H1 (cell line): ENCODE measurements around the gene CYP2W1.

Experiments
- ATF2 ChIP-seq: IDR thresholded peaks from 2 replicates; pipeline ENCODE4 v1.6.1; 2012; ENCODE audit warnings: low read length, inconsistent platforms
- CTCF ChIP-seq, 3 experiments: IDR thresholded peaks; 1 replicate in 2 of 3; 2 replicates in 1 of 3; pipeline versions ENCODE4 v1.5.1 to v1.6.1; 2011; ENCODE audit warnings: low read length in 3 of 3, mild to moderate bottlenecking in 3 of 3, inconsistent platforms in 2 of 3, low read depth in 1 of 3, moderate library complexity in 1 of 3; ENCODE audit not compliant: insufficient read depth in 1 of 3; ENCODE audit errors: control extremely low read depth in 1 of 3
- EZH2 ChIP-seq: fragments of 200-600 bp; sonication (generic); IDR thresholded peaks from 2 replicates; pipeline ENCODE4 v1.7.1; 2012; ENCODE audit warnings: low read depth, mild to moderate bottlenecking, moderate library complexity, low read length, inconsistent platforms; ENCODE audit not compliant: severe bottlenecking
- HDAC6 ChIP-seq: IDR thresholded peaks from one replicate; pipeline ENCODE4 v1.7.1; 2012; ENCODE audit warnings: low read depth, mild to moderate bottlenecking, inconsistent platforms, low read length, moderate library complexity
- JUND ChIP-seq: IDR thresholded peaks from 2 replicates; pipeline ENCODE4 v1.6.1; 2011; ENCODE audit warnings: mild to moderate bottlenecking, improper control_type of control experiment, low read length
- MAFK ChIP-seq: IDR thresholded peaks from 2 replicates; pipeline ENCODE4 v1.6.1; 2012; ENCODE audit warnings: low read depth, mild to moderate bottlenecking, improper control_type of control experiment, low read length
- NRF1 ChIP-seq: IDR thresholded peaks from 2 replicates; pipeline ENCODE4 v1.6.1; 2011; ENCODE audit warnings: mild to moderate bottlenecking, low read depth, low read length, improper control_type of control experiment
- PHF8 ChIP-seq: fragments of 200-600 bp; sonication (generic); conservative IDR thresholded peaks from 2 replicates; pipeline ENCODE4 v1.7.1; 2012; ENCODE audit warnings: low read depth, mild to moderate bottlenecking, inconsistent platforms, low read length, moderate library complexity
- POLR2A ChIP-seq, 2 experiments: IDR thresholded peaks; 1 replicate in 1 of 2; 2 replicates in 1 of 2; pipeline ENCODE4 v1.6.1; 2011; ENCODE audit warnings: low read depth in 2 of 2, low read length in 2 of 2, mild to moderate bottlenecking in 2 of 2; ENCODE audit errors: control extremely low read depth in 1 of 2
- SIN3A ChIP-seq, 2 experiments: IDR thresholded peaks in 1 of 2; conservative IDR thresholded peaks in 1 of 2; 2 replicates each; pipeline ENCODE4 v1.6.1; 2011 to 2012; ENCODE audit warnings: low read length in 2 of 2, improper control_type of control experiment in 1 of 2, low read depth in 1 of 2, mild to moderate bottlenecking in 1 of 2
- USF2 ChIP-seq: IDR thresholded peaks from 2 replicates; pipeline ENCODE4 v1.6.1; 2011; ENCODE audit warnings: low read length, improper control_type of control experiment

GRCh38 chr7:1012716-1013095 lies 29.7 kb downstream of the CYP2W1 start:
- TF ChIP-seq EZH2 (no peak), SIN3A (conservative IDR thresholded peaks at IDR 0.05 in 1 of 2, IDR thresholded peaks at IDR 0.05 in 1 of 2; ENCODE audit: low read depth in 1 of 2, low read length in 2 of 2) (no peak), MAFK (no peak), JUND (no peak), CTCF (IDR thresholded peaks at IDR 0.05; ENCODE audit: control extremely low read depth in 1 of 3, insufficient read depth in 1 of 3, low read depth in 1 of 3, low read length in 3 of 3) (no peak), NRF1 (no peak), HDAC6 (no peak), POLR2A (IDR thresholded peaks at IDR 0.05; ENCODE audit: control extremely low read depth in 1 of 2, low read depth in 2 of 2, low read length in 2 of 2) (no peak), ATF2 (no peak), PHF8 (no peak), USF2 (no peak)
